Ishikawa (cell line): ENCODE results near the gene TRIM58.

Experiments
- EP300 ChIP-seq: IDR thresholded peaks from 2 replicates; pipeline ENCODE4 v1.6.1; 2012; ENCODE audit warnings: borderline replicate concordance
- MAX ChIP-seq: IDR thresholded peaks from 2 replicates; pipeline ENCODE4 v1.6.1; 2012
- RAD21 ChIP-seq: IDR thresholded peaks from 2 replicates; pipeline ENCODE4 v1.6.1; 2012; ENCODE audit warnings: low read depth
- TAF1 ChIP-seq: IDR thresholded peaks from 2 replicates; pipeline ENCODE4 v1.6.1; 2012; ENCODE audit warnings: low read depth, mild to moderate bottlenecking
- ZBTB7A ChIP-seq: IDR thresholded peaks from 2 replicates; pipeline ENCODE4 v1.6.1; 2012; ENCODE audit warnings: low read depth

GRCh38 chr1:247884797-247885413 is 27.9 kb downstream of the TRIM58 start:
- TF ChIP-seq TAF1 (no peak), EP300 (no peak), MAX (no peak), ZBTB7A (no peak), RAD21 (no peak)
